ENCODE results near the gene UTP4.

The UTP4 gene

DNA sequence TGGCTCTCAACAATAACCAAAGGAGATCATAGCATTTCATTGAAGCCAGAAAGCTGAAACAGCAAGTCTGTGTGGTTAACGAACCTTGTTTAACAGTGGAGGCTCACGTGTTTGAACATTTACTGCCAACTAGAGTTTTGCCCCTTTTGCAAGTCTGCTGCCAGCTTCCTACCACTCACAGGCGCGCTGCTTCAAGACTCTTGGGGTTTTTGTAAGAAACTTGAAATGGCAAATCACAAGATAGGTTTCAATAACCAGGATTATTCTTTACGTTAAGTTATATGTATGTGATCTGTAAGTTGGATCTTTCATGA is 55.7 kb downstream of the UTP4 start:
- H3K36me3 ChIP-seq: peaks cover 3% of the 10 kb centered on the region; the same call in 1 of the 2 replicates
- no peaks in the 10 kb centered on the region for H3K27me3 ChIP-seq (ENCODE audit: insufficient read depth, low read depth, severe bottlenecking)
- peak overlapping the region; percentile 93; the same call in 1 of the 2 replicates for H3K27ac ChIP-seq
- TF ChIP-seq, protein P1, sequence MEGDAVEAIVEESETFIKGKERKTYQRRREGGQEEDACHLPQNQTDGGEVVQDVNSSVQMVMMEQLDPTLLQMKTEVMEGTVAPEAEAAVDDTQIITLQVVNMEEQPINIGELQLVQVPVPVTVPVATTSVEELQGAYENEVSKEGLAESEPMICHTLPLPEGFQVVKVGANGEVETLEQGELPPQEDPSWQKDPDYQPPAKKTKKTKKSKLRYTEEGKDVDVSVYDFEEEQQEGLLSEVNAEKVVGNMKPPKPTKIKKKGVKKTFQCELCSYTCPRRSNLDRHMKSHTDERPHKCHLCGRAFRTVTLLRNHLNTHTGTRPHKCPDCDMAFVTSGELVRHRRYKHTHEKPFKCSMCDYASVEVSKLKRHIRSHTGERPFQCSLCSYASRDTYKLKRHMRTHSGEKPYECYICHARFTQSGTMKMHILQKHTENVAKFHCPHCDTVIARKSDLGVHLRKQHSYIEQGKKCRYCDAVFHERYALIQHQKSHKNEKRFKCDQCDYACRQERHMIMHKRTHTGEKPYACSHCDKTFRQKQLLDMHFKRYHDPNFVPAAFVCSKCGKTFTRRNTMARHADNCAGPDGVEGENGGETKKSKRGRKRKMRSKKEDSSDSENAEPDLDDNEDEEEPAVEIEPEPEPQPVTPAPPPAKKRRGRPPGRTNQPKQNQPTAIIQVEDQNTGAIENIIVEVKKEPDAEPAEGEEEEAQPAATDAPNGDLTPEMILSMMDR (IDR thresholded peaks at IDR 0.05; ENCODE audit: low read depth, low read length): no peak
- H3K4me3 ChIP-seq (ENCODE audit: low read depth, low read length): peak overlapping the region; percentile 79
- no peaks in the 10 kb centered on the region for H3K9me3 ChIP-seq (ENCODE audit: severe bottlenecking)
- DNase-seq: no peak

DNA sequence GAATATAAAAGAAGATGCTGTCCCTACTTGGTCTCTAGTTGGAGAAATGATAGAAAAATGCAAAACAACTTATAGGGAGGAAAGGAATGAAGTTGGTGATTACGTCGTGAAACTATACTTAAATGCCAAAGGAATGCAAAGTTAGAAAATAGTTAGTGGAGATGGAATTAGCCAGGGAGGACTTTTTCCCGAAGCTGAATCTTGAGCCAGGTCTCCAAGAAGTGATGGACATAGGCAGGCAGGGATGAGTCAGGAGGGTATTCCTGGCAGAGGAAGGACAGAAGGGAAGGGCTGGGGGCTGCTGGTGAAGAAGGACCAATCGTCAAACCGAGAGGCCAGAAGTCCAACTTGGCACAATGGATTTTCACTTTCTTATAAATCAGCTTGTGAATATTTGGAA is 56.3 kb downstream of the UTP4 start:
- DNase-seq: no peak
- Histone ChIP-seq H3K36me3 (peaks cover 3% of the 10 kb centered on the region; the same call in 1 of the 2 replicates), H3K27me3 (ENCODE audit: insufficient read depth, low read depth, severe bottlenecking) (no peaks in the 10 kb centered on the region), H3K9me3 (ENCODE audit: severe bottlenecking) (no peaks in the 10 kb centered on the region), H3K27ac (no peak overlapping the region), H3K4me3 (ENCODE audit: low read depth, low read length) (no peak overlapping the region)
- TF ChIP-seq, protein P1 (IDR thresholded peaks at IDR 0.05; ENCODE audit: low read depth, low read length): no peak

DNA sequence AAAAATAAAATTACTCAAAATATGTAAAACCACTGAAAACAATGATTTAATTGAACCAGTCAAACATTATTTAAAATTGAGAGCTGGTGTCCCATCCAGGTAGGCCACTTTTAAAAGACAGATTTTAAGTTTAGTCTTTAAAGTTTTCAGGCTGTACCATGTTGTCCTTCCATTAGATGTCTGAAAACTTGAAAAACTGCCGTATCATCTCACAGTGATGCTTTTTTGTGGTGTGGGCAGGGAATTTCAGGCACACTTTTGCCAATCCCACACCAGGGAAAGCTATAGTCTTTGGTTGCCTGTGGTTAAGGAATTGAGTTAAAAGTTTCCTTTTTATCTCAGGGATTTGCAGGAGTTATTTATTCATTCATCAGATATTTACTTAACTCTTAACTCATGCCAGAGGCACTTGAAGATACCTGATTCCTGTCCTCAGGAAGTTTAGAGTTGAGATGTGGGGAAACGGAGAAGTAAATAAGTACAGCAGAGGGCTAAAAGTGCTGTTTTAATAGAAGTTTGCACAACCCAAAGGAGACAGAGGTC is 57.7 kb downstream of the UTP4 start:
- Histone ChIP-seq H3K4me3 (ENCODE audit: low read depth, low read length) (no peak overlapping the region), H3K9me3 (ENCODE audit: severe bottlenecking) (no peaks in the 10 kb centered on the region), H3K36me3 (peaks cover 3% of the 10 kb centered on the region; the same call in 1 of the 2 replicates), H3K27ac (no peak overlapping the region), H3K27me3 (ENCODE audit: insufficient read depth, low read depth, severe bottlenecking) (no peaks in the 10 kb centered on the region)
- TF ChIP-seq, protein P1 (IDR thresholded peaks at IDR 0.05; ENCODE audit: low read depth, low read length): no peak
- DNase-seq: no peak

DNA sequence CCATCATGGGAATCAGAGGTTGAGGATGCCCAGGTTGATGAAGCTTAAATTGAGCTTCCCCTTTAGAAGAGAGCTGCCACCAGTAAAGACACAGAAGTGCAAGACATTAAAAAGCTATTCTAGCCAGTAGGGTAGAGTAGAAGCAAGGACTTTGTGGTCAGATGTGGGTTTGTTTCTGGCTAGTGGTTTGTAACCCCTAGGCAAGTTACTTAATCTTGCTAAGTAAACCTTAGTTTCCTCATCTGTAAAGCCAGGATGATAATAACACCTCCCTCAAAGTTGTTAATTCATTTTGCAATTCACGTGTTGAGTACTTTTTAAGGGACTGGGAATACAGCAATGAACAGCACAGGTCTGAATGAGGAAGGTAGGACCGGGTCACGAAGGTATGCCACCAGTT is 58.1 kb downstream of the UTP4 start:
- DNase-seq: no peak
- TF ChIP-seq, protein P1 (IDR thresholded peaks at IDR 0.05; ENCODE audit: low read depth, low read length): no peak
- no peaks in the 10 kb centered on the region for H3K27me3 ChIP-seq (ENCODE audit: insufficient read depth, low read depth, severe bottlenecking)
- H3K36me3 ChIP-seq: peaks cover 3% of the 10 kb centered on the region; the same call in 1 of the 2 replicates
- H3K27ac ChIP-seq: no peak overlapping the region
- no peaks in the 10 kb centered on the region for H3K9me3 ChIP-seq (ENCODE audit: severe bottlenecking)
- H3K4me3 ChIP-seq (ENCODE audit: low read depth, low read length): no peak overlapping the region

DNA sequence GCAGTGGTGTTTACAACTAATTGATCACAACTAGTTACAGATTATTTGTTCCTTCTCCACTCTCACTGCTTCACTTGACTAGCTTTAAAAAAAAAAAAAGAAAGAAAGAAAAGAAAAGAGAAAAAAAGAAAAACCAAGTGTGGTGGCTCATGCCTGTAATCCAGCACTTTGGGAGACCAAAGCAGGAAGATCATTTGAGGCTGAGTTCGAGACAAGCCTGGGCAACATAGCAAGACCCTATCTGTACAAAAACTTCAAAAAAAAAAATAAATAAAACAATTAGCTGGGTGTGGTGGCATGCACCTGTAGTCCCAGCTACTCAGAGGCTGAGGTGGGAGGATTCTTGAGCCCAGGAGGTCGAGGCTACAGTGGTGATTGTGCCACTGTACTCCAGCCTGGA is 58.7 kb downstream of the UTP4 start:
- TF ChIP-seq, protein P1 (IDR thresholded peaks at IDR 0.05; ENCODE audit: low read depth, low read length): no peak
- Histone ChIP-seq H3K36me3 (peaks cover 3% of the 10 kb centered on the region; the same call in 1 of the 2 replicates), H3K27ac (no peak overlapping the region), H3K27me3 (ENCODE audit: insufficient read depth, low read depth, severe bottlenecking) (no peaks in the 10 kb centered on the region), H3K9me3 (ENCODE audit: severe bottlenecking) (no peaks in the 10 kb centered on the region), H3K4me3 (ENCODE audit: low read depth, low read length) (no peak overlapping the region)
- DNase-seq: no peak

DNA sequence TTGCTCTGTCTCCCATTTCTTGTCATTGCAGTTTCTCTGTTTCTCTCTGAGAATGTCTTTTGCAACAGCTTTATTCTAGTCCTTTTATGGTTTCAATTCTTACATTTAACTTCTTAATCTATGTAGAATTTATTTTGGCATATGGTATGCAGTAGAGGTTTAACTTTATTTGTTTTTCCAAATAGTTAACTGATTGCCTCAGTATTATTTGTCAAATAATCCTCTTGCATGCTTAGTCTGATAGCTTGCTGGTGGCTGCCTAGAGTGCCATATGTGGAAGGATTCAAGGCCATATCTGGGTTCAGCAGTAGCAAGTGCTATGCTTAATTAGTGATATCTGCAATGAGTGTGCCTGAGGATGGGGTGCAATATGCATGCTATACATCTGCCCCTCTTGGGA is 61.4 kb downstream of the UTP4 start:
- H3K27ac ChIP-seq: peak overlapping the region; percentile 0; the same call in 1 of the 2 replicates
- H3K4me3 ChIP-seq (ENCODE audit: low read depth, low read length): no peak overlapping the region
- DNase-seq: peak; percentile 37
- H3K27me3 ChIP-seq (ENCODE audit: insufficient read depth, low read depth, severe bottlenecking): no peaks in the 10 kb centered on the region
- H3K9me3 ChIP-seq (ENCODE audit: severe bottlenecking): no peaks in the 10 kb centered on the region
- peaks cover 3% of the 10 kb centered on the region; the same call in 1 of the 2 replicates for H3K36me3 ChIP-seq
- TF ChIP-seq, protein P1 (IDR thresholded peaks at IDR 0.05; ENCODE audit: low read depth, low read length): no peak
